IMR-90 (cell line): ENCODE data around the gene NEURL2. TPM values are rescaled to one million over a fixed set of nuclear protein-coding genes. Genes with fewer than 3 reads are reported as not detected.

Experiments used
- ATAC-seq: fragments of 200-7000 bp; cut with Tn5 transposase; 2 replicates; pipeline ENCODE4 v1.9.1; 2020; ENCODE audit warnings: low read depth, mild to moderate bottlenecking, moderate library complexity
- BruUV-seq: library from RNA; stranded (reverse); fragments of 400-500 nt; replicated peaks from 2 replicates; lab custom pipeline; 2021; lab: Mats Ljungman, UMichigan
- CTCF ChIA-PET: fragments of 300-600 bp; formaldehyde crosslinking; extraction: SDS; loops from one replicate; lab custom pipeline; 2021; ENCODE audit warnings: antibody characterized with exemption; lab: Yijun Ruan, JAX
- POLR2A ChIA-PET: fragments of 300-600 bp; sonication (Branson Sonifier 250); formaldehyde crosslinking; loops from one replicate; lab custom pipeline; 2022; ENCODE audit warnings: antibody characterized with exemption; ENCODE audit not compliant: unreplicated experiment; lab: Charles Lee
- DNase-seq: peaks from one replicate; pipeline ENCODE4 v3.0.0; 2013
- H2AFZ ChIP-seq: replicated peaks from 2 replicates; pipeline ENCODE3; 2013; ENCODE audit warnings: low read length, mild to moderate bottlenecking; ENCODE audit not compliant: poor library complexity
- H2AK5ac ChIP-seq: 2 replicates; pipeline ENCODE4 v1.6.1; 2013; ENCODE audit warnings: low read depth, low read length, inconsistent platforms
- H2AK9ac ChIP-seq: replicated peaks from 2 replicates; pipeline ENCODE3; 2013; ENCODE audit warnings: mild to moderate bottlenecking, low read depth, low read length, moderate library complexity; ENCODE audit not compliant: poor library complexity
- H2BK120ac ChIP-seq: 2 replicates; pipeline ENCODE4 v1.6.1; 2013; ENCODE audit warnings: low read depth, low read length, inconsistent platforms
- H2BK15ac ChIP-seq: 3 replicates; pipeline ENCODE4 v1.6.1; 2013; ENCODE audit warnings: low read depth, low read length, inconsistent platforms
- H2BK20ac ChIP-seq: 2 replicates; pipeline ENCODE4 v1.6.1; 2013; ENCODE audit warnings: low read depth, mild to moderate bottlenecking, inconsistent platforms, low read length, moderate library complexity
- H2BK5ac ChIP-seq: 2 replicates; pipeline ENCODE4 v1.6.1; 2013; ENCODE audit warnings: mild to moderate bottlenecking, low read depth, low read length, inconsistent platforms; ENCODE audit not compliant: poor library complexity, severe bottlenecking
- H3K14ac ChIP-seq: replicated peaks from 2 replicates; pipeline ENCODE4 v1.6.1; 2013; ENCODE audit warnings: low read depth, low read length, inconsistent platforms
- H3K18ac ChIP-seq: 2 replicates; pipeline ENCODE4 v1.6.1; 2013; ENCODE audit warnings: low read depth, low read length, control low read depth
- H3K23ac ChIP-seq: 2 replicates; pipeline ENCODE4 v1.6.1; 2013; ENCODE audit warnings: low read depth, low read length, inconsistent platforms
- H3K27ac ChIP-seq: 2 replicates; pipeline ENCODE4 v1.5.1; 2013; ENCODE audit warnings: mild to moderate bottlenecking, control low read depth, low read length; ENCODE audit not compliant: insufficient read depth
- H3K27me3 ChIP-seq: 2 replicates; pipeline ENCODE4 v1.6.1; 2013; ENCODE audit warnings: low read length; ENCODE audit not compliant: control insufficient read depth, insufficient read depth
- H3K36me3 ChIP-seq: 2 replicates; pipeline ENCODE4 v1.6.1; 2013; ENCODE audit warnings: low read length, mixed read lengths; ENCODE audit not compliant: control insufficient read depth, insufficient read depth
- H3K4ac ChIP-seq: 2 replicates; pipeline ENCODE4 v1.6.1; 2013; ENCODE audit warnings: low read depth, low read length, inconsistent platforms
- H3K4me1 ChIP-seq: 2 replicates; pipeline ENCODE4 v1.6.1; 2013; ENCODE audit warnings: low read length, mixed read lengths; ENCODE audit not compliant: control insufficient read depth, insufficient read depth
- H3K4me2 ChIP-seq: 2 replicates; pipeline ENCODE4 v1.6.1; 2013; ENCODE audit warnings: low read depth, mild to moderate bottlenecking, control low read depth, low read length, moderate library complexity
- H3K4me3 ChIP-seq: 2 replicates; pipeline ENCODE4 v1.5.1; 2013; ENCODE audit warnings: low read depth, mild to moderate bottlenecking, control low read depth, low read length, moderate library complexity; ENCODE audit not compliant: insufficient read depth
- H3K56ac ChIP-seq: 2 replicates; pipeline ENCODE4 v1.6.1; 2013; ENCODE audit warnings: low read length, inconsistent platforms; ENCODE audit not compliant: insufficient read depth; ENCODE audit errors: extremely low read depth
- H3K79me1 ChIP-seq, 2 experiments: 2 replicates each; pipeline ENCODE4 v1.6.1; 2013; ENCODE audit warnings: low read length in 2 of 2, inconsistent platforms in 1 of 2, low read depth in 1 of 2
- H3K9ac ChIP-seq: 2 replicates; pipeline ENCODE4 v1.6.1; 2013; ENCODE audit warnings: low read depth, low read length, control low read depth
- H3K9me1 ChIP-seq: 2 replicates; pipeline ENCODE4 v1.6.1; 2013; ENCODE audit warnings: low read length, inconsistent platforms; ENCODE audit not compliant: insufficient read depth
- H3K9me3 ChIP-seq: 2 replicates; pipeline ENCODE4 v1.6.1; 2013; ENCODE audit warnings: low read length; ENCODE audit not compliant: control insufficient read depth, insufficient read depth
- H4K20me1 ChIP-seq: 2 replicates; pipeline ENCODE4 v1.6.1; 2013; ENCODE audit warnings: low read length, inconsistent platforms; ENCODE audit not compliant: insufficient read depth
- H4K5ac ChIP-seq: 2 replicates; pipeline ENCODE4 v1.6.1; 2013; ENCODE audit warnings: mild to moderate bottlenecking, low read depth, low read length, control low read depth
- H4K8ac ChIP-seq, 2 experiments: 2 replicates each; pipeline ENCODE4 v1.6.1; 2013; ENCODE audit warnings: low read depth in 2 of 2, low read length in 2 of 2, control low read depth in 1 of 2, inconsistent platforms in 1 of 2
- H4K91ac ChIP-seq: 2 replicates; pipeline ENCODE4 v1.6.1; 2013; ENCODE audit warnings: low read depth, low read length, inconsistent platforms; ENCODE audit not compliant: insufficient read depth
- NFE2L2 ChIP-seq: fragments of 150-350 bp; IDR thresholded peaks from 2 replicates; pipeline ENCODE4 v1.6.1; 2016; ENCODE audit warnings: low read depth, mild to moderate bottlenecking, low read length
- POLR2A ChIP-seq: IDR thresholded peaks from 2 replicates; pipeline ENCODE4 v1.6.1; 2012; ENCODE audit warnings: mild to moderate bottlenecking, low read depth, low read length
- RAD21 ChIP-seq: IDR thresholded peaks from 2 replicates; pipeline ENCODE4 v1.6.1; 2012; ENCODE audit warnings: low read length, improper control_type of control experiment
- SMC3 ChIP-seq: fragments of 150-350 bp; IDR thresholded peaks from 2 replicates; pipeline ENCODE4 v1.6.1; 2016; ENCODE audit warnings: low read depth, mild to moderate bottlenecking, antibody characterized with exemption, low read length, moderate library complexity
- WGBS, 2 experiments: methylation state at CpG; one replicate each; pipeline versions ENCODE4 v1.1.5 to v1.1.7; 2013; ENCODE audit warnings: missing lambda C conversion rate in 2 of 2; ENCODE audit not compliant: insufficient read length in 1 of 2; ENCODE audit errors: extremely low coverage in 2 of 2; 5-methylcytosine and 5-hydroxymethylcytosine counted together
- dilution Hi-C: fragments of 300-500 bp; cut with HindIII; formaldehyde crosslinking; loops from one replicate; pipeline ENCODE4 v1.14.3; 2018; ENCODE audit warnings: low sequenced_read_pairs; ENCODE audit not compliant: unreplicated experiment
- in situ Hi-C: fragments of 300-500 bp; cut with MboI; formaldehyde crosslinking; loops from 3 replicates; pipeline ENCODE4 v1.14.3; 2019; ENCODE audit warnings: low sequenced_read_pairs, inconsistent platforms, mixed read lengths
- intact Hi-C: fragments of 100-400 bp; cut with micrococcal nuclease; formaldehyde crosslinking; loops from 2 replicates; pipeline ENCODE4 v1.10.0; 2022
- polyA plus RNA-seq, 3 experiments: library from polyadenylated mRNA; depleted of rRNA; stranded (reverse); fragments of >200 nt; gene quantifications; 2 replicates each; pipeline ENCODE4 v1.2.3, GENCODE V29; 2012; ENCODE audit warnings: low replicate concordance in 1 of 3
- total RNA-seq: library from RNA; depleted of rRNA; stranded (reverse); fragments of >200 nt; gene quantifications from 2 replicates; pipeline ENCODE4 v1.2.3, GENCODE V29; 2012
- TF ChIP-seq, protein P1 (sequence below): fragments of 150-350 bp; IDR thresholded peaks from 2 replicates; pipeline ENCODE4 v1.6.1; 2017; ENCODE audit warnings: mild to moderate bottlenecking, antibody characterized with exemption, low read length, low read depth
- TF ChIP-seq, protein P2 (sequence below): conservative IDR thresholded peaks from 2 replicates; pipeline ENCODE4 v1.5.1; 2012; ENCODE audit warnings: mild to moderate bottlenecking, low read depth, low read length, improper control_type of control experiment
- TF ChIP-seq, protein P3 (sequence below): fragments of 150-350 bp; IDR thresholded peaks from 2 replicates; pipeline ENCODE4 v1.6.1; 2016; ENCODE audit warnings: low read depth, mild to moderate bottlenecking, low read length, moderate library complexity, borderline replicate concordance

The NEURL2 gene
- total and polyA plus RNA-seq, 2 of the 4 experiments (the other 2 are of a cell fraction) = 1.1 to 2.5 TPM

DNA sequence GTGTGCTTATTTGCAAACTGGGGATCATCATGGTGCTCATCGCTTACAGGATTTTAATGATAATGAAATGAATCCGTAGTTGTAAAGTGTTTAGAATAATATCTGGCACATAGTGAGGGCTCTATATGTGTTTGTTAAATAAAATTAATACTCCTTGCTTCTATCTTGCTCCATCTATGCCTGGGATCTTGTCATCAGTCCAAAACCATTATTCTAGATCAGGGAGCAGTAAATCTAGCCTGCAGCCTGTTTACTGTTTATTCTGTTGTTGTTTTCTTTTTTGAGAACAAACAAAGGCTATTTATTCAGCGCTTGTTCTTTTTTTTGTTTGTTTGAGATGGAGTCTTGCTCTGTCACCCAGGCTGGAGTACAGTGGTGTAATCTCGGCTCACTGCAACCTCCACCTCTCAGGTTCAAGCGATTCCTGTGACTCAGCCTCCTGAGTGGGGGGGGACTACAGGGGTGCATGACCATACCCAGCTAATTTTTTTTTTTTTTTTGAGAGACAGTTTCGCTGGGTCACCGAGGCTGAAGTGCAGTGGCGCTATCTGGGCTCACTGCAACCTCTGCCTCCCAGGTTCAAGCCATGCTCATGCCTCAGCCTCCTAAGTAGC lies 41.9 kb downstream of the NEURL2 start:
- CTCF ChIA-PET = no interaction called here
- no peak for ATAC-seq

More for the DNA sequence above, 41.9 kb downstream of the NEURL2 start:
- Histone ChIP-seq H2BK15ac (no peak overlapping the region), H4K8ac (no peak overlapping the region), H3K4ac (no peak overlapping the region), H3K18ac (no peak overlapping the region), H2AK5ac (no peak overlapping the region), H3K9me3 (no peaks in the 10 kb centered on the region), H3K9ac (no peak overlapping the region), H3K79me1 (peaks cover 10 to 41% of the 10 kb centered on the region in 2 experiments), H2AFZ (no peak overlapping the region), H2AK9ac (no peak overlapping the region), H3K27me3 (no peaks in the 10 kb centered on the region), H2BK20ac (no peak overlapping the region), H3K4me2 (no peak overlapping the region), H3K4me1 (no peaks in the 10 kb centered on the region), H3K56ac (no peak overlapping the region), H3K9me1 (peaks cover 11% of the 10 kb centered on the region; the same call in 1 of the 2 replicates), H2BK5ac (no peak overlapping the region), H4K91ac (no peak overlapping the region), H2BK120ac (no peak overlapping the region), H3K14ac (no peak overlapping the region), H4K20me1 (peaks cover 5% of the 10 kb centered on the region; the same call in 1 of the 2 replicates), H3K36me3 (peaks cover 38% of the 10 kb centered on the region), H3K23ac (no peak overlapping the region), H3K4me3 (no peak overlapping the region), H3K27ac (no peak overlapping the region), H4K5ac (no peak overlapping the region)
- POLR2A ChIA-PET = no interaction called here
- no CpG with 5 or more reads among the region's 8 CpGs for WGBS, 2 experiments
- intact Hi-C loops (no loop called here), dilution Hi-C loops (no loop called here), in situ Hi-C loops (no loop called here)
- no peak for DNase-seq
- TF ChIP-seq SMC3 (no peak), NFE2L2 (no peak), RAD21 (no peak), POLR2A (no peak)
- TF ChIP-seq, protein P1, sequence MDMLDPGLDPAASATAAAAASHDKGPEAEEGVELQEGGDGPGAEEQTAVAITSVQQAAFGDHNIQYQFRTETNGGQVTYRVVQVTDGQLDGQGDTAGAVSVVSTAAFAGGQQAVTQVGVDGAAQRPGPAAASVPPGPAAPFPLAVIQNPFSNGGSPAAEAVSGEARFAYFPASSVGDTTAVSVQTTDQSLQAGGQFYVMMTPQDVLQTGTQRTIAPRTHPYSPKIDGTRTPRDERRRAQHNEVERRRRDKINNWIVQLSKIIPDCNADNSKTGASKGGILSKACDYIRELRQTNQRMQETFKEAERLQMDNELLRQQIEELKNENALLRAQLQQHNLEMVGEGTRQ = no peak
- TF ChIP-seq, protein P2, sequence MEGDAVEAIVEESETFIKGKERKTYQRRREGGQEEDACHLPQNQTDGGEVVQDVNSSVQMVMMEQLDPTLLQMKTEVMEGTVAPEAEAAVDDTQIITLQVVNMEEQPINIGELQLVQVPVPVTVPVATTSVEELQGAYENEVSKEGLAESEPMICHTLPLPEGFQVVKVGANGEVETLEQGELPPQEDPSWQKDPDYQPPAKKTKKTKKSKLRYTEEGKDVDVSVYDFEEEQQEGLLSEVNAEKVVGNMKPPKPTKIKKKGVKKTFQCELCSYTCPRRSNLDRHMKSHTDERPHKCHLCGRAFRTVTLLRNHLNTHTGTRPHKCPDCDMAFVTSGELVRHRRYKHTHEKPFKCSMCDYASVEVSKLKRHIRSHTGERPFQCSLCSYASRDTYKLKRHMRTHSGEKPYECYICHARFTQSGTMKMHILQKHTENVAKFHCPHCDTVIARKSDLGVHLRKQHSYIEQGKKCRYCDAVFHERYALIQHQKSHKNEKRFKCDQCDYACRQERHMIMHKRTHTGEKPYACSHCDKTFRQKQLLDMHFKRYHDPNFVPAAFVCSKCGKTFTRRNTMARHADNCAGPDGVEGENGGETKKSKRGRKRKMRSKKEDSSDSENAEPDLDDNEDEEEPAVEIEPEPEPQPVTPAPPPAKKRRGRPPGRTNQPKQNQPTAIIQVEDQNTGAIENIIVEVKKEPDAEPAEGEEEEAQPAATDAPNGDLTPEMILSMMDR = no peak
- TF ChIP-seq, protein P3, sequence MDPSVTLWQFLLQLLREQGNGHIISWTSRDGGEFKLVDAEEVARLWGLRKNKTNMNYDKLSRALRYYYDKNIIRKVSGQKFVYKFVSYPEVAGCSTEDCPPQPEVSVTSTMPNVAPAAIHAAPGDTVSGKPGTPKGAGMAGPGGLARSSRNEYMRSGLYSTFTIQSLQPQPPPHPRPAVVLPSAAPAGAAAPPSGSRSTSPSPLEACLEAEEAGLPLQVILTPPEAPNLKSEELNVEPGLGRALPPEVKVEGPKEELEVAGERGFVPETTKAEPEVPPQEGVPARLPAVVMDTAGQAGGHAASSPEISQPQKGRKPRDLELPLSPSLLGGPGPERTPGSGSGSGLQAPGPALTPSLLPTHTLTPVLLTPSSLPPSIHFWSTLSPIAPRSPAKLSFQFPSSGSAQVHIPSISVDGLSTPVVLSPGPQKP = no peak
- BruUV-seq = no TSS peak
